GM12878 (cell line): Measurements from ENCODE around the gene TDRD9. TPM values are rescaled to one million over a fixed set of nuclear protein-coding genes. Genes with fewer than 3 reads are reported as not detected.

Source experiments
- ATAC-seq: fragments of 200-7000 bp; cut with Tn5 transposase; 3 replicates; pipeline ENCODE4 v1.9.1; 2020; ENCODE audit warnings: mild to moderate bottlenecking, moderate library complexity
- BruUV-seq: library from RNA; stranded (reverse); fragments of 400-500 nt; replicated peaks from 2 replicates; lab custom pipeline; 2021; lab: Mats Ljungman, UMichigan
- CTCF ChIA-PET: fragments of 300-600 bp; sonication (Branson Sonifier 250); formaldehyde crosslinking; extraction: SDS; loops from one replicate; lab custom pipeline; 2021; ENCODE audit warnings: inconsistent platforms; lab: Yijun Ruan, JAX
- POLR2A ChIA-PET: fragments of 350-600 bp; formaldehyde crosslinking; extraction: SDS; loops from one replicate; lab custom pipeline; 2021; ENCODE audit warnings: inconsistent platforms; lab: Charles Lee
- RAD21 ChIA-PET: fragments of 300-600 bp; sonication (Branson Sonifier 250); formaldehyde crosslinking; loops from one replicate; lab custom pipeline; 2023; ENCODE audit warnings: antibody characterized with exemption; ENCODE audit not compliant: unreplicated experiment; lab: Charles Lee
- SMC1A ChIA-PET: fragments of 300-600 bp; sonication (Branson Sonifier 250); formaldehyde crosslinking; loops from one replicate; lab custom pipeline; 2023; ENCODE audit not compliant: unreplicated experiment, uncharacterized antibody; lab: Charles Lee
- DNase-seq: peaks from one replicate; pipeline ENCODE4 v3.0.0-alpha.2; 2011; ENCODE audit warnings: low read depth, low spot score
- FAIRE-seq: peaks from 3 replicates; lab custom pipeline; 2011; peaks lifted over from hg19 to GRCh38; lab: Jason Lieb, UNC
- H2AFZ ChIP-seq: 2 replicates; pipeline ENCODE4 v1.6.0; 2011; ENCODE audit warnings: low read depth, low read length, control low read depth; ENCODE audit not compliant: control insufficient read depth
- H3K27ac ChIP-seq: 2 replicates; pipeline ENCODE4 v1.5.1; 2011; ENCODE audit warnings: control low read depth; ENCODE audit not compliant: control insufficient read depth, insufficient read depth
- H3K27me3 ChIP-seq, 2 experiments: replicated peaks in 1 of 2; 2 replicates each; pipeline versions ENCODE4 v1.6.0 to v1.6.1; 2011; ENCODE audit warnings: low read length in 1 of 2; ENCODE audit not compliant: control insufficient read depth in 2 of 2, insufficient read depth in 2 of 2
- H3K36me3 ChIP-seq, 2 experiments: 2 replicates each; pipeline ENCODE4 v1.5.1; 2011; ENCODE audit warnings: low read length in 1 of 2; ENCODE audit not compliant: control insufficient read depth in 2 of 2, insufficient read depth in 2 of 2
- H3K4me1 ChIP-seq: 2 replicates; pipeline ENCODE4 v1.6.1; 2011; ENCODE audit warnings: mild to moderate bottlenecking, low read length, moderate library complexity, mixed read lengths; ENCODE audit not compliant: control insufficient read depth, insufficient read depth
- H3K4me2 ChIP-seq: 2 replicates; pipeline ENCODE4 v1.6.0; 2011; ENCODE audit warnings: control low read depth; ENCODE audit not compliant: control insufficient read depth, insufficient read depth
- H3K4me3 ChIP-seq: fragments of 200-600 bp; sonication (generic); 2 replicates; pipeline ENCODE4 v1.5.1; 2016
- H3K79me2 ChIP-seq: 2 replicates; pipeline ENCODE4 v1.6.0; 2011; ENCODE audit warnings: low read length; ENCODE audit not compliant: control insufficient read depth, insufficient read depth
- H3K9ac ChIP-seq: 2 replicates; pipeline ENCODE4 v1.8.0; 2011; ENCODE audit warnings: low read length, control low read depth, mixed read lengths; ENCODE audit not compliant: control insufficient read depth, insufficient read depth
- H3K9me3 ChIP-seq: replicated peaks from 3 replicates; pipeline ENCODE4 v1.5.1; 2011; ENCODE audit warnings: mild to moderate bottlenecking, low read length; ENCODE audit not compliant: control insufficient read depth, insufficient read depth
- H4K20me1 ChIP-seq: 2 replicates; pipeline ENCODE4 v1.6.0; 2011; ENCODE audit not compliant: control insufficient read depth, insufficient read depth
- IRF4 ChIP-seq: IDR thresholded peaks from 2 replicates; pipeline ENCODE4 v1.6.1; 2011; ENCODE audit warnings: low read depth, low read length
- PML ChIP-seq: IDR thresholded peaks from 2 replicates; pipeline ENCODE4 v1.6.1; 2012; ENCODE audit warnings: low read length, inconsistent platforms
- WGBS: methylation state at CpG from one replicate; pipeline ENCODE4 v1.1.6; 2016; ENCODE audit warnings: low lambda C conversion rate; ENCODE audit not compliant: insufficient replicate concordance, insufficient coverage; ENCODE audit errors: missing lambda C conversion rate; 5-methylcytosine and 5-hydroxymethylcytosine counted together
- in situ Hi-C: fragments of 300-500 bp; cut with MboI; formaldehyde crosslinking; loops from 9 replicates; pipeline ENCODE4 v1.14.3; 2018; ENCODE audit warnings: mixed read lengths
- intact Hi-C: fragments of 100-400 bp; cut with micrococcal nuclease; formaldehyde crosslinking; loops from one replicate; pipeline ENCODE4 v1.14.2; 2022; ENCODE audit not compliant: unreplicated experiment
- polyA plus RNA-seq, 11 experiments: library from polyadenylated mRNA; depleted of rRNA in 4 of 11; unstranded in 6 of 11; stranded (reverse) in 5 of 11; fragments of >200 nt; fragmentation: Nextera tagmentation in 4 of 11; fragmentation: Illumina TruSeq in 1 of 11; extraction: Ambion mirVana in 4 of 11; extraction: Trizol in 1 of 11; gene quantifications; 1 replicate in 1 of 11; 2 replicates in 10 of 11; pipeline versions ENCODE4 v1.2.1 to v1.2.3, GENCODE V29; 2011 to 2016; ENCODE audit warnings: inconsistent platforms in 2 of 11, missing spikeins in 2 of 11, low read depth in 1 of 11
- total RNA-seq, 4 experiments: library from RNA; depleted of rRNA in 3 of 4; stranded (reverse); fragments of >200 nt in 3 of 4; fragmentation: Illumina TruSeq in 1 of 4; extraction: Trizol in 1 of 4; gene quantifications; 2 replicates each; pipeline versions ENCODE4 v1.2.1 to v1.2.3, GENCODE V29; 2013 to 2021
- TF ChIP-seq, protein P1 (sequence below): fragments of 450-650 bp; IDR thresholded peaks from 2 replicates; pipeline ENCODE4 v1.6.1; 2017; ENCODE audit warnings: low read depth, mild to moderate bottlenecking, moderate library complexity

Gene TDRD9
- total and polyA plus RNA-seq, 10 of the 15 experiments (the other 5 are each of a cell fraction or from before 2014, with no cell fraction given), result 0.12 TPM; not detected in 9

DNA sequence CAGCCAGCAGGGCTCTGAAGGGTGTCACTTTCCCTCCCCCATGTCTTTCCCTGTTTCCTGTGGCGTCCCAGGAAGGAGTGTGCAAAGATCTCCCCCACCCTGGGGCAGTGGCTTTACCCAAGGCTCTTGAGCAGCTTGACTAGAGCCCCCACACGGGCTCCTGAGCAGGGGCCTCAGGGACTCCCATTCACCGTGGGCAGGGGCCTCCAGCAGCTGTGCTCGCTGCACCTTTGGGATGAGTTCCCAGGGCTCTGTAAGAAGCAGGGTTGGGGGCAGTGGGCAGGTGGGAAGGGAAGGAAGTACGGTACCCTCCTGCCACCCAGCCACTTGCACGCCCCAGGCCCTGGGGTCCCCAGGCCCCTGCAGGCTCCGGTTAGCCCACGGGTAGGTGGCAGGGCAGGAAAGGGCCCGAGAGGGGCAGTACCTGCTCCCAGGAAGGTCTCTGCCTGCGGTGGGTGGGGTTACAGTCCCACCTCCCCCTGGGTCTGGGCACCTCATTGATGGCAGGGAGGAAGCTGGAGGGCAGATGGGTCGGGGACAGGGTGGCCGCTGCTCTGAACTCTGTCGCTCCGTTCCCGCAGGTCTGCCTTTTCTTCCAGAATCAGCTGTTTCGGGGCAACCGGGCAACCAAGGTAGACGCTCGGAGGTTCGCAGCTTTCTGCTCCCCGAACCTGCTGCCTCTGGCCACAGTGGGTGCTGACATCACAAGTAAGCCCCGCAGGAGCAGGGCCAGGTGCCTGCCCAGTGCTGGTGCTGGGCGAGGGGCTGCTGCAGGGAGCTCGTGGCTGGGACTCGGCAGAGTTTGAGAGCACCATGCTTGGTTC, 170.2 kb downstream of the TDRD9 start:
- ATAC-seq (no peak), DNase-seq (no peak), FAIRE-seq (no peak)
- no peaks in the 10 kb centered on the region for H3K4me1 ChIP-seq
- intact Hi-C loops, result no loop called here
- ChIA-PET SMC1A (no interaction called here), RAD21 (no interaction called here), CTCF (no interaction called here), POLR2A (no interaction called here)
- H3K4me3 ChIP-seq, result no peak overlapping the region
- BruUV-seq, result no TSS peak
- H3K4me2 ChIP-seq, result no peak overlapping the region
- H3K79me2 ChIP-seq, result no peaks in the 10 kb centered on the region
- H3K27ac ChIP-seq, result no peak overlapping the region
- TF ChIP-seq PML (no peak), IRF4 (no peak)
- TF ChIP-seq, protein P1, sequence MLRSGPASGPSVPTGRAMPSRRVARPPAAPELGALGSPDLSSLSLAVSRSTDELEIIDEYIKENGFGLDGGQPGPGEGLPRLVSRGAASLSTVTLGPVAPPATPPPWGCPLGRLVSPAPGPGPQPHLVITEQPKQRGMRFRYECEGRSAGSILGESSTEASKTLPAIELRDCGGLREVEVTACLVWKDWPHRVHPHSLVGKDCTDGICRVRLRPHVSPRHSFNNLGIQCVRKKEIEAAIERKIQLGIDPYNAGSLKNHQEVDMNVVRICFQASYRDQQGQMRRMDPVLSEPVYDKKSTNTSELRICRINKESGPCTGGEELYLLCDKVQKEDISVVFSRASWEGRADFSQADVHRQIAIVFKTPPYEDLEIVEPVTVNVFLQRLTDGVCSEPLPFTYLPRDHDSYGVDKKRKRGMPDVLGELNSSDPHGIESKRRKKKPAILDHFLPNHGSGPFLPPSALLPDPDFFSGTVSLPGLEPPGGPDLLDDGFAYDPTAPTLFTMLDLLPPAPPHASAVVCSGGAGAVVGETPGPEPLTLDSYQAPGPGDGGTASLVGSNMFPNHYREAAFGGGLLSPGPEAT, result no peak
- H3K27me3 ChIP-seq, result 0 out of 4 replicates have a peak, but pooled peaks cover 0 to 1% of the 10 kb centered on the region in 2 experiments
- no peak overlapping the region for H3K9ac ChIP-seq
- no peaks in the 10 kb centered on the region for H3K9me3 ChIP-seq
- H4K20me1 ChIP-seq, result no peaks in the 10 kb centered on the region
- no peak overlapping the region for H2AFZ ChIP-seq
- in situ Hi-C loops, result no loop called here
- no peaks in the 10 kb centered on the region for H3K36me3 ChIP-seq
- WGBS, result 36% methylated on average over 25 of the region's 25 CpGs
